Activated CD8-positive, alpha-beta memory T cell treated with anti-CD3 and anti-CD28 coated beads for 4 hours (primary cell): ENCODE measurements around the gene PTPRJ.

Experiments used
- DNase-seq, 2 donors: peaks; one replicate each; pipeline ENCODE4 v3.0.0-alpha.2; 2020; ENCODE audit warnings: low read depth in 2 of 2

PTPRJ gene

DNA sequence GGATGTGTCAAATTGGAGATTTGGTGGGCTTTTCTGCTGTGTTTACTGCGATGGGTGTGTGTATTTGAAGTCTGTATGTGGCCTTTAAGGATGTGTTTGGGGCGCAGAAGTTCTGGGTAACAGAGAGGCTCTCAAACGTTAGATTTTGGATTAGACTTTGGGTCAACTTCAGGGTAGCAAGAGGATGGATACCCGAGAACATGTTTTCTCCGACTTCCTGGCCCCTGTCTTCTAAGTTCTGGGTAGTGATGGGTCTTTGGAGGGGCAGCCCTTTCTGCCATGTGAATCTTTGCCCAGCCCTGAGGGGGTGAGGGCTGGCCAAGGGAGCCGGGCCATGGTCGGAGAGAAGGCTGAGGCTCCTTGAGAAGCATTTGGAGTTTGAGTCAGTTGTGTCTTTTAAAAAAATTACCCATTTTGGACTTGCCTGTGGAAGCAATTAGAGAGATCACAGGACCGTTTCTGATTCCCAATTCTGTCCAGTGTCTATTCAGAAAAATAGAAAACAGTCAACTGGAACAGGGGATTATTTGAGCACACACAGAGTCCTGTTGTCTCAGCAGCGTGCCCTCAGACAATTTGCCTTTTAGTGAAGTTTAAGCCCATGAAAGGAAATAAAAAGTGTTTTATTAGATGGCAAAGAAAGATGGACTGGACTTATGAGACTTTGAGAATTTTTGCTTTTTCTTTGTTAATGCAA, 114.4 kb downstream of the PTPRJ start:
- DNase-seq, result no peak

DNA sequence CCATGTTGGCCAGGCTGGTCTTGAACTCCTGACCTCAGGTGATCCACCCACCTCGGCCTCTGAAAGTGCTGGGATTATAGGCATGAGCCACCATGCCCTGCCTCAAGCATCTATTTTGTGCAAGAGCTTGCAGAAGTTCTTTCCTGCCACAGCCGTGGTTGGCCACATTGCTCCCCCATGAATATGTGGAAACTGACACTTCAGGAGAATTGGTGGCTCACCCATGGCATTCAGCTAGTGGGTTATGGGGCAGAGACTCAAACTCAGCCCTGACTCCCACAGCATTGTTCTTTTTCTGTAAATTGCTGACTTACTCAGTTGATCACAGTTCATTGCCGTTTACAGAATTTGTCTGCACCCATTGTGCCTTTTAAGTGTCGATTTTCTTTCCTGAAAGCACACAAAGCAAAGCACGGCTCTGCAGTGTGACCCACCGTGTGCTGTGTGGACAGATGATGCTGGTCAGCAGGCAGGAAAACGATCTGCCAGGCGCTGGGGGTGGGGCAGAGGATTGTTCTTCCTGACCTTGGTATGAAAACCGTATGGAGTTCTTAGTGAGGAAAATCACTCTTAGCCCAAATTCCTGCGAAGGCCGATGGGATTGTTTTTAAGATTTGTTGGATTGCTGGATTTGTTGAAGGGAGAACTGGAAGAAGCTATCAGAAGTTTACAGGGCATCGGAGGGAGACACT, 115.6 kb downstream of the PTPRJ start:
- no peak for DNase-seq

DNA sequence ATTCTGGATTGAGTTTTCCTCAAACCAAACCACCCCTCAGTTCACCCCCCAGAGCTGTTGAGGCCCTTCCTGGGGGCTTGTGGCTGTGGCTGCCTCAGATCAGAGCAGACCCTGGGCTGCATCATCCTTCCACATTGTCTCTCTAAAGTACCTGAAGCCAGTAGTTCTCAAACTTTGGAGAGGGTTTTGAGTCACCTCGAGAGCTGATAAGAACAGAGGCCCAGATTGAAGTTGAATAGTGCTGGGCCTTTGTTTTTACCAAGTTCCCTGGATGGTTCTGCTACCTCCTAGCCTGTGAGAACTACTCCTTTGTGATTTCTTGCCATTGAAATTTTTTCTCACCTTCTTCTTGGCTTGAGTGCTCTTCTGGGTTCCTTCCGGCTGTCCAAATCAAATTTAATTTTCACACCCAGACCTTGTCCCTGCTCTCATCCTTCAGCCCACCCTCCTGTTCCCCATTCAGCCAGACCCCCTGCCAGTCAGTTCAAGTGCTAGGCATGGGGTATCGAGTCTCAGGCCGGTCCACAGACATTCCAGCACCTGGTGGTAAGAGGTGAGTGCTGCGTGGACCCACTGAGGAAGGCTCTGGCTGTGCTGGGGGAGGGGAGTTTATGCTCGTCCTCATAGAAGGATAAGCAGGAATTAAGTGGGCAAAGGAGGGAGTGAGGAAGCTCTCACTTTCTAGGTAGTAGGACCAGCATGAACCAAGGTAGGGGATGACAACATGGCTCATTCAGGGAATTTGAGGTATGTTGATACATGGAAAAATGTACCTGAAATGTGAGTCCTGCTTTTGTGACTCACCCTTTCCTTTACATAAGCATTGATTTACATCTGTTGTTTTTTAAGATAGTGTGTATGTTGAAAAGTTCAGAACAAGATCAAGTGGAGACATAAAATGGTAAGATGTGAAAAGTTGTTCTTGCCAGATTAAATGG, 116.5 kb downstream of the PTPRJ start:
- no peak for DNase-seq

DNA sequence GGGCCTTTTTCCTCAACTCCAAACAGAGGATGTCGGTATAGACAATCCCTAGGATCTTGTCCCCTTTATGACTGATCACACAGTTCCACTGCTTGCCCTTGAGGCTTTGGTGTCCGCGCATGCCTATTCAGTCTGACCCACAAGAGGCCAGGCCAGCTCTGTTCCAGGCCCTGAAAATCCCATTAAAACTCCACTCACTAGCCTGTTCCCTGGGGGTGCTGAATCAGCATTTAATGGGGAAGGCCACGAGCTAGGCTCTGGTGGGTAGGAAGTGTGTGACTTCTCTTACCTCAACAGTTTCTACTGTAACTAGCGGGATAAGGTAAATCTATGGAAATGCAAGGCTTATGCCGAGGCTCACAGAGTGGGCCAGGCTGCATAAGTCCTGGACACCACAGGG, 117.7 kb downstream of the PTPRJ start:
- no peak for DNase-seq

- no peak for DNase-seq
These were observed 119.6 kb downstream of the PTPRJ start for GRCh38 chr11:48099916-48100446.

GRCh38 chr11:48101044-48101733, 120.8 kb downstream of the PTPRJ start:
- DNase-seq, result no peak

DNA sequence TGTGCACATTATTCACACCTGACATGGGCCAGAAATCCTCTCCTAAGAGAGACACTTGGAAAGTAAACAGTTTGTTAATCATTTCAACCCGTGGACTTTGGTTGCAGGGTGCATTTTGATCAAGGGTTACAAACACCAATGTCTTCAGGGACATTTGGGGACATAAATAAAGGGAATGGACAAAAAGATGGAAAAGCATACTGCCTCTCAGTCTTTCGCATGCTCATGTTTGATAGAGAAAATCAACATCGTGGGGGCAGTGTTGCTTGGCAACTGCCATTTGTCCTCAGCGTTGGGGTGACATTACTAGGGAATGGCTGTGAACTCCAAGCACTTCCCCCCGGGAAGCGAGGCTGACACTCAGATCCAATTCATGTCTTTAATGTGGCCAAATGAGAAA, 121.6 kb downstream of the PTPRJ start:
- DNase-seq, result no peak

DNA sequence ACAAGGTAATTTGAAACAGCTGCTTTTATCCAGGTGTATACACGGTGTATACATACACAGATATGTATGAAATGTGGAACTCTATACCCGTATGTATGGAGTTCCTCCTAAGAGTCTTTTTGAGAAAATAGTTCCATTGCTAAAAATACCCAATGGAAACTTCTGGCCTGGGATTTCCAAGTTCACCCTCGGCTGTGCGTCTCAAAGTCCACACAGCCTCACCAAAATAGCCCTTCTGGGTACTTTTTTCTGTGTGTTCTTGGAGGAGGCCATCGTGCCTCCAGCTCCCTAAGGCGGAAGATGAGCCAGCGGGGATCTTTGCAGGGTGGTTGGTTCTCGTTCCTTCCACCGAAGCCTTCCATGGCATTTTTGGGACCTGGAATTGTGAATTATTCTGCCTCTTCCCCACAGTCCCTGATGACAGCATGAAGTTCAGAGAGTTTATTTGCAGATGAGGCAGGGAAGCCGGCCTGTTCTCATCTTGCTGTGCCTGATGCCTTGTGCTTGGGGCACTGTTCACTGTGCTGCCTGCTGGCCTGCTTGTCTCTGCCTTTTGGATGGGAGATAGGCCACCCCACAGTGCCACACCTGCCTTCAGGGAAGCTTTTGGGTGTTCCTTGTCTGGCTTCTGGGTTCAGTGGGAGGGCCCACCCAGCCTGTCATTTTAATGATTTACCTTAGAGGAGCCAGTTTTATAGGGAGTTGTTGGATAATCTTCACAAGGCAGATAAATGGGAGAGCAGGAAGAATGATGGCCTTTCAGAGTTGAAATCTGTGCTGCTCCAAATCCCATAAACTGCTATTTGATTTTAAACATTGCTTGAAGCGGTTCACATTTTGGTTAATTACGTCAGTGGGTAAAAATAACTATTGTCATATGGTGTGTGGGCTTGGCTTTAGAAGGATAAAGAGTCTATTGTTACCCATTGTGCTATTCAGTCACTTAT, 123.5 kb downstream of the PTPRJ start:
- DNase-seq, result no peak

GRCh38 chr11:48104568-48104924, 124.2 kb downstream of the PTPRJ start:
- no peak for DNase-seq

GRCh38 chr11:48105096-48105990, 125.0 kb downstream of the PTPRJ start:
- DNase-seq, result no peak

DNA sequence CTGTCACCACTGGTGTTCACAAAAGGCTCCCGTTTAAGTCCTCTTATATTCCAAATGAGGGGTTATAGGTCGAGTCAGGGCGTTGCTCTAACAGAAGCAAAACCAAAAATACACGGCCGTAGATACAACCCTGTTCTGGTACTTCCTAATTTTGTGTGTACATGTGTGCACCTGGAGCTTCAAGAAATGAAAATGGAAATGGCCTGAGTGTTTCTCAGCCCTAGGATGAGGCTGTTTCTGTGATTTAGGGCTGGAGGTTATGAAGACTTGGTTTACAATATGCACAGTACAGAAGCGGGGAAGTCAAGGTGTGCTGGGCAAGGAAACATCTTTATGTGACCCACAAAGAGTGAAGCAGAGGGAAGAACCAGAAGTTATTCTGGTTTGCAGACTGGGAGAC, 125.8 kb downstream of the PTPRJ start:
- no peak for DNase-seq

GRCh38 chr11:48107188-48107704, 126.9 kb downstream of the PTPRJ start:
- no peak for DNase-seq

GRCh38 chr11:48108231-48109045, 128.1 kb downstream of the PTPRJ start:
- no peak for DNase-seq

DNA sequence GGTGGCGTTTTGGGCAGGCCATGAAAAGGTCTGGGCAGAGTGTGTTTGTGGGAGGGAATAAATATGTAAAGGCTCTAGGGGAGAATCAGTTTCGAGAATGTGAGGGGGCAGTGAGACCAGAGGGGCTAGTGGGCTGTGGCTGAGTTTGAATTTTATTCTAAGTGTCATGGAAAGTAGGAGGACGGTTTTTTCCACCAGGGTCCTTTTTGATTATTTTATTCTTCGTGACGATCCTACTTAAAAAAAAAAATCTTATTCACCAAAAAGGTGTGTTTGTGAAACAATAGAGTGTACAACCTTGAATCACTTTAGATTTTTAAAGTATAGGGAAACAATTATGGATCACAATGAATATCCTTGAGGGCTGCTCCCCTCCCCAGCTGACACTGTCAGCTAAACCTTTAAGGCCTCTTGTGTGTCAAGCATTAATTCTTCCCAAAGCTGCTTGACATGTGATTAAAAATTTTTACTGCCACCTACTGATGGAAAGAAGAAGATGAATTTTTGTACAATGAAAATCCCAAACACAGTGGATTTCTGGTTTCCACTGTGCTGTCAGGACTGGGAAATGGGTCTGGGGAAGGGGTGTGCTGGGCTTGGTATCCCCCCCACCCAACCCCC, 128.8 kb downstream of the PTPRJ start:
- DNase-seq, result no peak

DNA sequence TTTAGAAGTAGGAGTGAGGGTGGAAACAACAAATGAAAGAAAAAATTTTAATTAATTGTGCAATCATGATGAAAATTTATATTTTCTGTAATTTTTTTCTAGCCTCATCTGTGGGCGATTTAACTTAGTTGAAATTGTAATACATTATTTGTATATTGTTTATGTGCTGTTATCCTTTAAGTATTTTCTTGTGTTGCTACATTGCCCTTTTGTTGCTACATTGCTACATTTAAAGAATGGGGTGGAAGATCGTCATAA, 130.1 kb downstream of the PTPRJ start:
- no peak for DNase-seq

- no peak for DNase-seq
These were observed 131.5 kb downstream of the PTPRJ start for GRCh38 chr11:48111891-48112290.

DNA sequence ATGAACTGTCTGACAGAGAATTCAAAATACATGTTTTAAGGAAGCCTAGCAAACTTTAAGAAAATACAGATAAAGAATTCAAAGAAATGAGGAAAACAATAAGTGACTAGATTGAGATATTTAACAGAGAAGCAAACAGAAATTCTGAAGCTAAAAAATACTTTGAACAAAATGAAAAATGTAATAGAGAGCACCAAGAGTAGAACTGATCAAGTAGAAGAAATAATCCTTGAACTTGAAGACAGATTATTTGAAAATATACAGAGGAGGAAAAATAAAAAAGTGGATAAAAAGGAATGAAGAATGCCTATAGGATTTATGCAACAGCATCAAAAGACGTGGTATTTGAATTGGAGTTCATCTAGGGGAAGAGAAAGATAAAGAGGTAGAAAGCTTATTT, 134.4 kb downstream of the PTPRJ start:
- DNase-seq, result no peak
